K562 (cell line): Measurements from ENCODE around the gene FBRS. TPM values are rescaled to one million over a fixed set of nuclear protein-coding genes. Genes with fewer than 3 reads are reported as not detected.

Experiments used
- ETV5 ChIP-seq: sonication (generic); formaldehyde crosslinking; IDR thresholded peaks from 2 replicates; pipeline ENCODE4 v1.4.0; 2020; ENCODE audit warnings: low read depth, mild to moderate bottlenecking, missing genetic modification reagents
- FOXJ3 ChIP-seq: sonication (generic); formaldehyde crosslinking; IDR thresholded peaks from 2 replicates; pipeline ENCODE4 v1.4.0; 2020; ENCODE audit warnings: mild to moderate bottlenecking, missing genetic modification reagents
- IRF9 ChIP-seq: fragments of 450-650 bp; IDR thresholded peaks from 2 replicates; pipeline ENCODE4 v1.6.1; 2016; ENCODE audit warnings: missing biosample characterization, missing genetic modification characterization
- ZFP91 ChIP-seq: sonication (generic); formaldehyde crosslinking; IDR thresholded peaks from 2 replicates; pipeline ENCODE4 v1.8.0; 2022; ENCODE audit warnings: mild to moderate bottlenecking, missing genetic modification reagents
- ZNF407 ChIP-seq: fragments of 450-650 bp; IDR thresholded peaks from 2 replicates; pipeline ENCODE4 v1.6.1; 2016; ENCODE audit warnings: low read depth
- polyA plus RNA-seq, 8 experiments: library from polyadenylated mRNA; depleted of rRNA in 4 of 8; stranded (reverse) in 5 of 8; unstranded in 3 of 8; fragments of >200 nt; fragmentation: Nextera tagmentation in 2 of 8; fragmentation: Illumina TruSeq in 1 of 8; extraction: Ambion mirVana in 2 of 8; extraction: Trizol in 1 of 8; gene quantifications; 2 replicates each; pipeline versions ENCODE4 v1.2.1 to v1.2.3, GENCODE V29; 2011 to 2014; ENCODE audit warnings: inconsistent platforms in 1 of 8, missing spikeins in 1 of 8
- total RNA-seq, 7 experiments: library from RNA; depleted of rRNA in 6 of 7; stranded (reverse); fragments of >200 nt in 6 of 7; fragmentation: Illumina TruSeq in 2 of 7; extraction: Trizol in 2 of 7; gene quantifications; 2 replicates each; pipeline versions ENCODE4 v1.2.1 to v1.2.3, GENCODE V29; 2011 to 2021; ENCODE audit warnings: low replicate concordance in 1 of 7

FBRS gene
- total and polyA plus RNA-seq, 9 of the 15 experiments (the other 6 are each of a cell fraction or from before 2014, with no cell fraction given) = 0.32 to 59.5 (median 13.1) TPM

GRCh38 chr16:30628628-30629540, 29.3 kb upstream of the FBRS start (continued):
- TF ChIP-seq ZNF407 (no peak), FOXJ3 (CRISPR knock-in tag) (no peak), ETV5 (CRISPR knock-in tag) (no peak), IRF9 (tag) (no peak), ZFP91 (CRISPR knock-in tag) (no peak)
